Neural progenitor cell (in vitro differentiated cells): Measurements from ENCODE around the gene ETV1.

Experiments used
- CTCF ChIP-seq: fragments of 200-600 bp; sonication (generic); IDR thresholded peaks from 2 replicates; pipeline ENCODE4 v1.5.1; 2017; ENCODE audit warnings: antibody characterized with exemption, mild to moderate bottlenecking
- EZH2 ChIP-seq: fragments of 200-600 bp; sonication (generic); IDR thresholded peaks from 2 replicates; pipeline ENCODE4 v1.6.1; 2017; ENCODE audit warnings: antibody characterized with exemption, mild to moderate bottlenecking, moderate library complexity

GRCh38 chr7:13910805-13911551 is 78.5 kb downstream of the ETV1 start:
- TF ChIP-seq CTCF: no peak
- no peak for TF ChIP-seq EZH2
